ENCODE measurements around the gene MYLK2. TPM values are rescaled to one million over a fixed set of nuclear protein-coding genes. Genes with fewer than 3 reads are reported as not detected.
A peak's percentile ranks its signal among the peaks of the same experiment; 100 is the strongest.

The MYLK2 gene
- total RNA-seq, 1 experiment from 2014 or later: 0.74 TPM

- no peaks in the 10 kb centered on the region for H4K20me1 ChIP-seq (ENCODE audit: control insufficient read depth, insufficient read depth, insufficient read length)
- H3K23ac ChIP-seq (ENCODE audit: insufficient read length, low read depth, low read length): no peak overlapping the region
- no peak overlapping the region for H3K18ac ChIP-seq (ENCODE audit: insufficient read length, low read depth, low read length)
- no peak overlapping the region for H2BK5ac ChIP-seq (ENCODE audit: insufficient read length, low read length)
- no peaks in the 10 kb centered on the region for H3K9me3 ChIP-seq (ENCODE audit: control insufficient read depth, low read depth, low read length)
- no peaks in the 10 kb centered on the region for H3K23me2 ChIP-seq (ENCODE audit: insufficient read length, low read depth, low read length, poor library complexity, severe bottlenecking)
- H2AK5ac ChIP-seq (ENCODE audit: insufficient read length, low read length): no peak overlapping the region
- no peaks in the 10 kb centered on the region for H3K9me3 Mint-ChIP-seq
- H3K14ac ChIP-seq (ENCODE audit: insufficient read depth, low read length): no peak overlapping the region
- no peak overlapping the region for H3K56ac ChIP-seq (ENCODE audit: insufficient read length, low read depth, low read length)
- H2BK20ac ChIP-seq (ENCODE audit: low read depth, low read length, poor library complexity, severe bottlenecking): no peak overlapping the region
- no peak overlapping the region for H3K4me3 Mint-ChIP-seq
- no peak overlapping the region for H4K8ac ChIP-seq (replicated peaks; ENCODE audit: insufficient read length, low read depth, low read length)
- no peak overlapping the region for H4K91ac ChIP-seq (ENCODE audit: insufficient read length, low read depth, low read length)
- H3K27me3 ChIP-seq (ENCODE audit: insufficient read depth, low read length): no peaks in the 10 kb centered on the region
- no peak overlapping the region for H2BK12ac ChIP-seq (ENCODE audit: insufficient read length, low read depth, low read length)
- WGBS (ENCODE audit: extremely low coverage, insufficient read length, low lambda C conversion rate): no CpG with 5 or more reads among the region's 15 CpGs
- H3K79me2 ChIP-seq (ENCODE audit: insufficient read depth, low read length): no peaks in the 10 kb centered on the region
- no peak overlapping the region for H2AFZ ChIP-seq (ENCODE audit: low read length)
- H3K4ac ChIP-seq (ENCODE audit: low read depth, low read length): no peak overlapping the region
- H3K9ac ChIP-seq (ENCODE audit: extremely low read depth, insufficient read length, low read length): no peak overlapping the region
- H3K27ac ChIP-seq (ENCODE audit: insufficient read length, low read depth, low read length): no peak overlapping the region
- H3K79me1 ChIP-seq (ENCODE audit: insufficient read depth, low read depth, low read length, poor library complexity, severe bottlenecking): no peaks in the 10 kb centered on the region
- no peaks in the 10 kb centered on the region; the same call in 1 of the 2 replicates for H3K4me1 ChIP-seq (ENCODE audit: insufficient read depth, low read length)
- H2BK120ac ChIP-seq (ENCODE audit: low read depth, low read length, poor library complexity, severe bottlenecking): no peak overlapping the region
- no peaks in the 10 kb centered on the region for H3K36me3 Mint-ChIP-seq (ENCODE audit: insufficient read depth in 1 of 3, low read depth in 3 of 3)
- no peaks in the 10 kb centered on the region; the same call in 1 of the 2 replicates for H3K27me3 Mint-ChIP-seq (ENCODE audit: low read depth)
- H3K4me1 Mint-ChIP-seq: peaks cover 35% of the 10 kb centered on the region in 2 experiments
- no peak for DNase-seq
- no peak overlapping the region for H2BK15ac ChIP-seq (ENCODE audit: low read depth, low read length)
- H4K5ac ChIP-seq (ENCODE audit: insufficient read length, low read depth, low read length): no peak overlapping the region
- H3K4me2 ChIP-seq (ENCODE audit: insufficient read depth, insufficient read length, low read length): no peak overlapping the region
- peak overlapping the region in 1 of 3 experiments; percentile 38; a peak in 2 of 7 replicates for H3K27ac Mint-ChIP-seq
- no peak overlapping the region for H3T11ph ChIP-seq (ENCODE audit: low read length)
- TF ChIP-seq CTCF (conservative IDR thresholded peaks at IDR 0.05): no peak
Measured at GRCh38 chr20:31840906-31841816, 22.0 kb downstream of the MYLK2 start.

Measured in H9 (cell line).